ENCODE results near the gene ELFN1.

DNA sequence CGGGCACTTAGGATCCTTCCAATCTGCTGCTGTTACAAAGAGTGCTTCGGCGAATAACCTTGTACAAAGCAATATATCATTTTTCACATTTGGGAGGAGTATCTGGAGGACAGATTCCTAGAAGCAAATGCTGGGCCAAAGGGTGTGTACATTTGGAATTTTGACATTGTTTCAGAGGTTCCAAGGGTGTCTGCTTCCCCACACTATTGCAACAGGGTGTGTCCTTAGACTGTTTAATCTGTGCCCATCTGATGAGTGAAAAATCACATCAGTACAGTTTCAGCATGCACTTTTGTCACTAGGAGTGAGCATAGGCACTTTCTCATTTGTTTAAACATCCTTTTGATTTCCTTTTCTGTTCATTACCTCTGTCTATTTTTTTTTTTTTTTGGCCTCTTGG, 8.6 kb upstream of the ELFN1 start:
- TF ChIP-seq CTCF (conservative IDR thresholded peaks at IDR 0.05; ENCODE audit: low read depth, low read length) (no peak), EZH2phosphoT487 (IDR thresholded peaks at IDR 0.05; ENCODE audit: borderline replicate concordance, low read length) (no peak)
